ENCODE data around the gene SMIM17.
"Not testable (repeated sequence)": the region's sequence is repeated elsewhere in the genome, so short reads cannot be mapped to it uniquely, and the experiment has no call there.

Gene SMIM17

DNA sequence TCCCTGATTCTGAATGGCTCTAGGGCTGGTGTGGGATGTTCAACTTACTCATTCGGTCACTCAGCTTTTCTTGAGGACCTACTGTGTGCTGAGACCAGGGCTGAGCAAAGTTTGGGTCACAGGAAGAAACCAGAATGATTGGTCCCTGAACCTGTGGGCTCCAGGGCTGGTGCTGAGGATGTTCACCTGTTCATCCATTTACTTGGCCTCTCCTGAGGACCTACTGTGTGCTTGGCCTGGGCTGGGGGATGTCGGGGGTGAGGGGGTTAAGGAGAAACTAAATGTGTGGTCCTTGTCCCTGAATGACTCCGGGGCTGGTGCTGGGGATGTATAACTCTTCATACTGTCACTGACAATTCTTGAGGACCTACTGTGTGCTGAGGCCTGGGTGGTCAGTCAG is 18.3 kb downstream of the SMIM17 start:
- DNase-seq: no peak

DNA sequence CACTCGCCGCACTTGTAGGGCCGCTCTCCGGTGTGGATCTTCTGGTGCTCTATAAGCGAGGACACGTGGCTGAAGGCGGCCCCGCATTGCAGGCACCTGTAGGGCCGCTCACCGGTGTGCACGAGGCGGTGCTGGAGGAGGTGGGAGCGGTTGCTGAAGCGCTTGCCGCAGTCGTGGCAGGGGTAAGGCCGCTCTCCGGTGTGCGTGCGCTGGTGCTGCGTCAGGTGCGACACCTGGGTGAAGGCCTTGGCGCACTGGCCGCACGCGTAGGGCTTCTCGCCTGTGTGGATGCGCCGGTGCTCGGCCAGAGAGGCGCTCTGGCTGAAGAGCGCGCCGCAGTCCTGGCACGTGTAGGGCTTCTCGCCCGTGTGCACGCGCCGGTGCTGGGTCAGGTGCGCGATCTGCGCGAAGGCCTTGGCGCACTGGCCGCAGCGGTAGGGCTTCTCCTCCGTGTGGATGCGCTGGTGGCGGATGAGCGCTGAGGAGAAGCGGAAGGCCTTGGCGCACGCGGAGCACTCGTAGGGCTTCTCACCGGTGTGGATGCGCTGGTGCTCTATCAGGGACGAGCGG is 21.1 kb downstream of the SMIM17 start:
- DNase-seq: no peak

DNA sequence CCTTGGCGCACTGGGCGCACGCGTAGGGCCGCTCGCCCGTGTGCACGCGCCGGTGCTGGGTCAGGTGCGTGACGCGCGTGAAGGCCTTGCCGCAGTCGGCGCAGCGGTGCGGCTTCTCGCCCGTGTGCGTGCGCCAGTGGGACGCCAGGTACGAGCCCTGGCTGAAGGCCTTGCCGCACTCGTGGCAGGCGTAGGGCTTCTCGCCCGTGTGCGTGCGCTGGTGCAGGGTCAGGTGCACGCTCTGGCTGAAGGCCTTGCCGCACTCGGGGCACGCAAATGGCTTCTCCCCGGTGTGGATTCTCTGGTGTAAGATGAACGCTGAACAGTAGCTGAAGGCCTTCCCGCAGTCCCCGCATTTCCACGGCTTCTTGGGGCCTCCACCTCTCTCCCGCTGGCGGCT is 21.6 kb downstream of the SMIM17 start:
- DNase-seq: no peak

DNA sequence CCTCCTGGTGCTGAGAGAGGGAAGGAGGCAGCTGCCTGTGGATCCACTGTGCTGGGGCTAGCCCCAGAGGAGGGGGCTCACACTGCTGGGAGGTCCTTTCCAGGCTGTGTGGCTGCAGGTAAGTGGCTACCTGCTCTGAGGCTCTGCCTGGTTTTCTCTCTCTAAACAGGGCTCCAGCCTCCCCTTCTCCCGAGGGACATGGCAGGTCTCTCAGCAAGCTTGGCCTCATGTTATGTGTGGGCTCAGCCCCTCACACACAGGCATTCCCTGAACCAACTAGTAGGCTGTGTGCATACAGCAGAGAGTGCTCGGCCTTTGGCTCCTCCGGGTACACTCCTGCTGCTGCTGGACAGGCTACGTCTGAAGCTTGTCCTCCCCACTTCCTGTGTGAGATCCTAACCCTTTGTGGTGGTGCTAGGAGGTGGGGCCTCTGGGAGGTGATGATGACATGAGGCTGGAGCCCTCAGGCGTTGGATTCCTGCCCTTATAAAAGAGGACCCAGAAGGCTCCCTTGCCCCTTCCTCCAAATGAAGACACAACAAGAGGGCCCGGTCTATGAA is 24.4 kb downstream of the SMIM17 start:
- DNase-seq: no peak

DNA sequence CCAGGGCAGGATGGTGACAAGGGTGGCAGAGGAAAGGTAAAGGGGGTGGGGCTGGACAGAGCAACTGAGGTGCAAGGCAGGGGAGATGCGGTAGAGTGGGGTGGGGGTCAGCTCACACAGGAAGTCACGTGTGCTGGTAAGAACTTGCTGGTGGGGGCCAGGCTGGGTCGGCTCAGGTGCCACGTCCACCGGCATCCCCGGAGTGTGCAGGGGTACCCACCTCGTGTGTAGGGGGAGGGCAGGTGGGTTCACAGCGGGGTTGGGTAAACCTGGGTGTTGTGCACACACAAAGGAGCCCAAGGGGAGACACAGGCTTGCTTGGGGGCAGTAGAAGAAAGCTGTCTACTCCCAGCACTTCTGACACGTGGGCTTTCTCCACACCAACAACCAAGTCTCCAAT is 25.7 kb downstream of the SMIM17 start:
- no peak for DNase-seq

DNA sequence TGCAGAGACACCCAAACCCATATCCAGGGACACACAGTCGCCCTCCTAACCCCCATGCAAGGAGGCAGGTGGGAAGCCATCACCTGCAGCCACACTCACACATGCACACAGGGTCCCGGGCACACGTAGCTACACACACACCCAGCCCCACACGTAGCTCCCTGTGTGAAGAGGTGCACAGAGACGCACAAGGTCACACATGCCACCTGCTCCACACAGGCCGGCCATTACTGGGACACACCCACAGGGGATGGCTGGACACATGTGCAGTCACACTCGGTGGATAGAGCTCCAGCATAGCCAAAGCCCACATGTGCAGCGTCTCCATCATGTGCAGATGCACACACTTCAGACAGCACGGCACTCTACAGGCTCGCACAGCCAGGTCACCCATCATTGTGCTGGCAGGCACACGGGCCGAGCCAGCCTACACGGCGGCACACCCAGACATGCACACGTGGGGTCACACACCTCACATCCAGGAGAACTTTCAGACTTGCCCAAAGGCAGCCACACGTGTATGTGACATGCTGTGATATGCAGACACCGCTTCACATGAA is 27.5 kb downstream of the SMIM17 start:
- no peak for DNase-seq

DNA sequence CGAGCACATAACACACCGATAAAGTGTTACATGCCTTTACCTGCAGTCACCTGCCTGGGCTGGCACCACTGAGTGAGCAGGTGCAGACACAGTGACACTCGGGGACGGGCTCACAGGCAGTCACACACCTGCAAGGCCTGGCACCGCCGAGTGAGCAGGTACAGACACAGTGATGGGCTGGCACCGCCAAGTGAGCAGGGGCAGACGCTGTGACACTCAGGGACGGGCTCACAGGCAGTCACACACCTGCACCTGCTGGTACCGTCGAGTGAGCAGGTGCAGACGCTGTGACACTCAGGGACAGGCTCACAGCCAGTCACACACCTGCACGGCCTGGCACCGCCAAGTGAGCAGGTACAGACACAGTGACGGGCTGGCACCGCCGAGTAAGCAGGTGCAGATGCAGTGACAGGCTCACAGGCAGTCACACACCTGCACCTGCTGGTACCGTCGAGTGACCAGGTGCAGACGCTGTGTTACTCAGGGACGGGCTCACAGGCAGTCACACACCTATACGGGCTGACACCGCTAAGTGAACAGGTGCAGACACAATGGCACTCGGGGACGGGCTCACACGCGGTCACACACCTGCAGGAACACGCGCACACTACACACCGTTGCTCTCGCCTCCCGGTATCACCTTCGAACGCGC is 28.1 kb downstream of the SMIM17 start:
- no peak for DNase-seq

DNA sequence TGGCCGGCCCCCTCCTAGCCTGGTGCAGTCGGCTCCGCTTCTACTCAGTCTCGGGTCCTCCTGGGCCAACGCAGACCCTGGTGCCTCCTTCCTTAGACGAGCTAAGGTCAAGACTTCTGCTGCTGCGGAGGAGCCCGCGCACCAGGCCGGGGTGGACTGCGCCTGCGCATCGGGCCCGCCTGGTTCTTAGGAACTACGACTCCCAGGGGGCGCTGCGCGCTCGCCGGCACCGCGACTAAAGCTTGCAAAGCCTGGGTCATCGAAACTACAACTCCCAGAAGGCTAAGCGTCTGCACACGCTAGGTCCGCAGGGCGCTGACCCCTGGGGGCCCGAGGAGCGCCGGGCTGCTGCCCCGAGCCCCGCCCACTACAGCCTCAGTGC is 28.6 kb downstream of the SMIM17 start, which contains the start of gene ZNF835:
ZNF835 (minus strand) TSS at position 145 of the 382 bp plus-strand sequence. CDS start 6,559 bp downstream, outside the sequence.
- peak; percentile 76 to 87 for DNase-seq

DNA sequence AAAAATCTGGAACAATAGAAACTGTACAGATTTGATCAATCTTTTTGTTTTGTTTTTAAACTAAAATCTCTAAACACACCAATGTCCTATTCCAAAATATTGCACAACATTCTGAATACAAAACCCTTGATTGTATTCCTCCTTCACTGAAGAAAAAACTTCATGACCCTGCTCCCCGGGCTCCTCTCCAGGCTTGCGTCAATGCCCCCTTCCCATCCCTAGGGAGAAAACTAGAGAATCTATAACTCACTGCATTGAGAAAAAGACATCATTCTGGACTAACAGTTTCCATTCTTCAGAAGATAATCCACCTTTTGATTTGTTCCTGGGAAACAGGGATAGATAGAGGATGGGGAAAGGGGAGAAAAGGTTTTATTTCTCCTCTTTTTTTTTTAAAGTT is 29.7 kb downstream of the SMIM17 start:
- DNase-seq: not testable (repeated sequence)

DNA sequence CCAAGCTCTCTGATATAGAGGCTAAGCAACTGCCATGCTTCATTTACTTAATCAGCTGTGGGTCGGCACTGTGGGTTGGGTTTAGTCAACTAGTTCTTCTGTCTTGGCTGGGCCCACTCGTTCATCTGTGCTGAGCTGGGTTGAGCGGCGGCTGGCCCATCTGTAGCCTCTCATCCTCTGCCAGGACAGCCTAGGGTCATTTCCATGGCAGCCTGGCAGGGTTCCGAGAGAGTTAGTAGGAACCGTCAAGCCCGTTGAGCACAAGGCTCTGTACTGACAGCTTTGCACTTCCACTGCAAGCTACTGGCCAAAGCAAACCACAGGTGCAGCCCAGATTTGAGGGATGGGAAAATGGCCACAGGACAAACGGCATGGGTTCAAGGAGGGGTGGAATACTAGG is 35.2 kb downstream of the SMIM17 start:
- DNase-seq: no peak

DNA sequence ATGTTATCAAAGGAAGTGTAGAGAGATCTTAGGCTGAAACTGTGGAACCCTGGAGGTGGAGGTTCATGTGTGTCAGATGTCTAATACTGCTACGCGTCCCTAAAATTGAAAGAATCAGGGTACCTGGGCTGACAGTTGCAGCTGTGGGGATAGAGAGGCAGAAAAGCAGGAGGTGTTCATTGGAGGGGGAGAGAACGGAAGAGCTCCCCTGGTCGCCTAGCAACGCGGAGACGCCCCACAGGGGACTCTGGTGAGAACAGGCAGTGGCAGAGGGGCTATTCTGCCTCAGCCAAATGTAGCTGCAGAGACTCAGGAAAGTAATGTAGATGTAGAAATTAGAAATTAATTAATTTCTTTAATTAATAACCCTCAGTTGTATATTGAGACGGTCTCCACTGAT is 38.7 kb downstream of the SMIM17 start:
- DNase-seq: no peak

DNA sequence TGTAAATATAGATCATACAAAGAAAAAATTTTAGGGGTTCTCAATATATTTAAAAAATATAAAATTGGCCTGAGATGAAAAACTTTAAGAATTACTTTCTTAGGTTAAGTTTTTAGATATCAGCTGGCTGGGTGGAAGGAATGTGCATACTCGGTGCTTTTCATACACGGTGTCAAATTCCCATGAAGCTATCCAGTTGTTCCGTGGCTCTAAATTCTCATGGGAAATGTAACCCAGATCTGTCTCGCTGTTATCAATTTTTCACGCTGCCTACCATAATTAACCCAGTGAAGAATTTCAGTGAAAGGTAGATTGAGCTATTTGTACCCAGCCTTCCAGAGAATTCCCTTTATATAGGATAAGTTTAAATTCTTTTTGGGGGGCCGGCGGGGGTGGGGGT is 40.2 kb downstream of the SMIM17 start:
- no peak for DNase-seq

DNA sequence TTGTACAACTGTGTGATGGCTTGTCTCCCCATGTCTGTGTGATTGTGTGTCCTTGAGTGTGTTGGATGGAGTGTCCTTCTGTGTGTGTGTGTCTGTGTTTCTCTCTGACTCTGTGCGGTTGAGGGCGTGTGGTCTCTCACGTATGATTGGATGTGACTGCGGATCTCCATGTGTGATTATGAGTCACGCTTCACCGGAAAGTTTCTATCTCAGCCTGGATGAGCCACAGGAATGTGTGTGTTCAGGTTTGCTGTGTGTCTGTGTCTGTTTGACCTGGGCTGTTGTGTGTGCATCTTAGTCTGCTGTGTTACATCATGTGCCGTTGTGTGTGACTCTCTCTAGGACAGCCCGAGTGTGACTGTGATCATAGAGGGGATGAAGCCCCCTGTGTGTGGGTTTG is 44.1 kb downstream of the SMIM17 start:
- no peak for DNase-seq

DNA sequence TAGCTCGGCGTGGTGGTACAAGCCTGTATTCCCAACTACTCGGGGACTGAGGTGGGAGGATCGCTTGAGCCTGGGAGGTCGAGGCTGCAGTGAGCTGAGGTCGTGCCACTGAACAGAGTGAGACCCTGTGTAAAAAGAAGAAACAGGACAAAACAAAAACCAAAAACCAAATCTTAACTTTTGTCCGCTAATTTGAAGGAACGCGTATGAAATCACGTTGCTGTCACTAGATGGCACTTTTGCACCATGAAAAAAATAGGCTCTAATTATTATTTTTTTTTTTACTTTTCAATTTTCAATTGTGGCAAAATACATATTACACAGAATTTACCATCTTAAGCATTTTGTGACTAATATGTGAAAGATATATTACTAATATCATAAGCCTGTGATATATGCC is 46.2 kb downstream of the SMIM17 start:
- no peak for DNase-seq

DNA sequence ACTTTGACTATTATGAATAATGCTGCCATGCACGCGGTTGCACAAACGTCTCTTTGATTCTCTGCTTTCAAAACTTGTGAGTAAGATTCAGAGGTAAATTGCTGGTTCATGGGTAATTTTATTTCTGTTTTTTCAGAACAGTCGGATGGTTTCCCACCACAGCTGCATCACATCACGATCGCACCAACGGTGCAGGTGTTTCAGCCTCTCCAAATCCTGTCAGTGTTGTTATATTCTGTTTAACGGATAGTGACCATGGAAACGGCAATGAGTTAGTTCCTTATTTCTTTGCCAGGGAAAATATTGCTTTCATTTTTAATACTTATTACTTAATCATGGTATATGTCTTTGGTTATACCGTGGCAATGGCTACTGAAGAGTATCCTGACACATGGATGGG is 47.7 kb downstream of the SMIM17 start:
- no peak for DNase-seq

DNA sequence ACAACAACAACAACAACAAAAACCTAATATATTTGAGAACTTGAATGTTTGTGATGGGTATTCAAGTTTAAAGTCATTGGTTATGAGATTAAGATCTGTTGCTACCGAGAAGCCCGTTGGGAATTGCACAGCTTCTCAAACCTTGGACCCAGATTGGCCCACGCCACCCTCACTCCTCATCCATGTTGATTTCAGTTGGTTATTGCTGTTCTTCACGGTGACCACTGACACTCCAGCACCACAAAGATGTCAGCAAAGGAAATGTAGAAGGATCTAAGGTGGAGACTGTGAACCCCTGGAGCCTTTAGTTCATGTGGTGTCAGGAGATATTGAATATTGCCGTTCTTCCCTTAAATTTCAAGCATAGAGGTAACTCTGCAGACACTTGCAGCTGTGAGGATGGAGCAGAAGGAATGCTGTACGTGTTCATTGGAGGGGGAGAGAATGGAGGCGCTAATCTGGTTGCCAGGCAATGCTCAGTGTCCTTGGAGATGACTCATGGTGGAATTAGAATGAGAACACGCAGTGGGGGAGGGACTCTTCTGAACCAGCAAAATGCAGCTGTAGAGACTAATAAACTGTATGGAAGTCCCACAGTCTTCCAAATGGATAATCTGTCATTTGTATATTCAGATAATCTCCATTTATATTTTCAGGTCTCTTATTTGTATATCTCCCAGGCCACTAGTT is 49.4 kb downstream of the SMIM17 start:
- no peak for DNase-seq

DNA sequence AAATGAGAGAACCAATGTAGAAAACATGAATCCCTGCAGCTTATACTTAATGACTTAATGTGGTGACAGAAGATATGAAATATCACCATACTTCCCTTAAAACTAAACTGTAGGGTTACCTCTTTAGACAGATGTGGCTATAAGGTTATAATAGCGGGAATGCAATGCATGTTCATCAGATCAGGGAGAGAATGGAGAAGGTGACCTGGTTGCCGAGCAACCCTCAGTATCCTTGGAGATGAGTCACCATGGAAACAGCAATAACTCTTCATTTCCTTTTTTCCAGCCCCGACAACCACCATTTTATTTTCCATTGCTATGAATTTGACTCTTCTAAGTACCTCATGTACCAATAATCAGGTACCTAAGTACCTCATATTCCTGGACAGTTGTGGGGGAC is 56.6 kb downstream of the SMIM17 start:
- no peak for DNase-seq

DNA sequence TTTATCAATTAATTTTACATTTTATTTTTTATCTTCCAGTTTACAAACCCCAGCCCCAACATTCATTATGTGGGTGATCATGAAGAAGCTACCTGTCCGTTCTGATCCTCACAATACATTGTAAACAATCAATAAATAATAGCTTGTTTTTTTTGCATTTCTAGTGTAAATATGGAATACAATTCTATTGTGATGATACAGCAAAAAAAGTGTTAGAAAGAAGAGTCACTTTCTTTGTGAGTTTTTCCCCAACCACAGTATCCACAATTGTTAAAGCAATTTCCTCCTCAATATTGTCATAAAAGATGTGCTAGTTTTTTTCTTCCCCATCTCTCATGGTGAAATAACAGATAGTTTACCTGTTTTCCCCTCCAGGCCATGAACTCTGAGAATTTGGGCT is 58.9 kb downstream of the SMIM17 start:
- DNase-seq: no peak

DNA sequence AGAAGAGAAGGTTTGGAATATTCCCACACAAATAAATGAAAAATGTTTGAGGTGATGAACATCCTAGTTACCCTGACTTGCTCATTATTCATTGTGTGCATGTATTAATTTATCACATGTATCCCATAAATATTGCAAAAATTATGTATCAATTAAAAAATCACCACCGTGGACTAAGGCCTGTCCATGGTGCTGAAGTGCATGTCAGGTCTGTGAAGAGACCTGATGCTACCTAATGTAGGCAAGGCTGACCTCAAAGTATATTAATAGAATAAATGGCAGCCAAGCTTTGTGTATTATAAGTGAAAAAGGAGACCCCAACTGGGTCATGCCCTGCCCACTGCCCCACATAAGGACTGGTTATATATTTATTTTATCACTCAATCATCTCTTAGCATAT is 63.0 kb downstream of the SMIM17 start:
- DNase-seq: no peak
